ENCODE results near the gene PLCXD3.
"Not testable (repeated sequence)": the region's sequence is repeated elsewhere in the genome, so short reads cannot be mapped to it uniquely, and the experiment has no call there.

PLCXD3 gene

GRCh38 chr5:41485533-41485932 lies 24.9 kb downstream of the PLCXD3 start:
- DNase-seq (ENCODE audit: low spot score) = no peak

GRCh38 chr5:41482715-41483114 lies 27.7 kb downstream of the PLCXD3 start:
- DNase-seq (ENCODE audit: low spot score) = no peak

- DNase-seq (ENCODE audit: low spot score) = no peak
These were observed 28.2 kb downstream of the PLCXD3 start for GRCh38 chr5:41482173-41482572.

- not testable (repeated sequence) for DNase-seq (ENCODE audit: low spot score)
These were observed 38.7 kb downstream of the PLCXD3 start for GRCh38 chr5:41471571-41472208.

- DNase-seq (ENCODE audit: low spot score) = no peak
These were observed 44.8 kb downstream of the PLCXD3 start for GRCh38 chr5:41465493-41466171.

- no peak for DNase-seq (ENCODE audit: low spot score)
These were observed 50.8 kb downstream of the PLCXD3 start for GRCh38 chr5:41459557-41459956.

GRCh38 chr5:41457094-41457493 lies 53.3 kb downstream of the PLCXD3 start:
- DNase-seq (ENCODE audit: low spot score) = no peak

GRCh38 chr5:41452506-41452905 lies 57.9 kb downstream of the PLCXD3 start:
- DNase-seq (ENCODE audit: low spot score) = no peak

GRCh38 chr5:41447650-41448510 lies 62.5 kb downstream of the PLCXD3 start:
- DNase-seq (ENCODE audit: low spot score) = no peak

- DNase-seq (ENCODE audit: low spot score) = no peak
These were observed 64.4 kb downstream of the PLCXD3 start for GRCh38 chr5:41445937-41446563.

- DNase-seq (ENCODE audit: low spot score) = no peak
These were observed 75.1 kb downstream of the PLCXD3 start for GRCh38 chr5:41435276-41435675.

GRCh38 chr5:41433552-41434181 lies 76.7 kb downstream of the PLCXD3 start:
- DNase-seq (ENCODE audit: low spot score) = no peak

- DNase-seq (ENCODE audit: low spot score) = no peak
These were observed 77.7 kb downstream of the PLCXD3 start for GRCh38 chr5:41432481-41433253.

- no peak for DNase-seq (ENCODE audit: low spot score)
These were observed 82.9 kb downstream of the PLCXD3 start for GRCh38 chr5:41427505-41427904.

GRCh38 chr5:41425736-41426135 lies 84.7 kb downstream of the PLCXD3 start:
- no peak for DNase-seq (ENCODE audit: low spot score)

- DNase-seq (ENCODE audit: low spot score) = no peak
These were observed 89.8 kb downstream of the PLCXD3 start for GRCh38 chr5:41420492-41421067.

GRCh38 chr5:41418220-41419031 lies 92.0 kb downstream of the PLCXD3 start:
- no peak for DNase-seq (ENCODE audit: low spot score)

- no peak for DNase-seq (ENCODE audit: low spot score)
These were observed 94.1 kb downstream of the PLCXD3 start for GRCh38 chr5:41416336-41416735.

GRCh38 chr5:41415242-41415641 lies 95.2 kb downstream of the PLCXD3 start:
- DNase-seq (ENCODE audit: low spot score) = no peak

GRCh38 chr5:41414598-41414997 lies 95.8 kb downstream of the PLCXD3 start:
- no peak for DNase-seq (ENCODE audit: low spot score)
